Renal cortex interstitium (tissue), 11 donors: ENCODE measurements around the gene MRPS34. TPM values are rescaled to one million over a fixed set of nuclear protein-coding genes. Genes with fewer than 3 reads are reported as not detected.
"Not testable (repeated sequence)": the region's sequence is repeated elsewhere in the genome, so short reads cannot be mapped to it uniquely, and the experiment has no call there.

Source experiments
- DNase-seq, 11 donors: peaks; one replicate each; pipeline ENCODE4 v3.0.0-alpha.2; 2013; ENCODE audit warnings: low read depth in 9 of 11, low spot score in 4 of 11; ENCODE audit errors: extremely low read depth in 1 of 11
- polyA plus RNA-seq, 3 donors: library from polyadenylated mRNA; unstranded; fragments of 120-200 nt; gene quantifications; one replicate each; pipeline ENCODE4 v1.2.1, GENCODE V29; 2013; ENCODE audit not compliant: insufficient read length in 3 of 3

The MRPS34 gene
- polyA plus RNA-seq, 3 donors = 57.0 to 91.2 (median 74.7) TPM

- DNase-seq = no peak
Measured at GRCh38 chr16:1745181-1745899, 27.6 kb downstream of the MRPS34 start.

- DNase-seq = no peak
Measured at GRCh38 chr16:1744338-1744840, 28.5 kb downstream of the MRPS34 start.

GRCh38 chr16:1743376-1744337, 29.3 kb downstream of the MRPS34 start:
- no peak for DNase-seq

GRCh38 chr16:1741553-1742165, 31.3 kb downstream of the MRPS34 start:
- no peak for DNase-seq

- no peak for DNase-seq
Measured at GRCh38 chr16:1740781-1741490, 32.0 kb downstream of the MRPS34 start.

GRCh38 chr16:1740234-1740633, 32.7 kb downstream of the MRPS34 start:
- no peak for DNase-seq

- no peak for DNase-seq
Measured at GRCh38 chr16:1734816-1735215, 38.1 kb downstream of the MRPS34 start.

- no peak for DNase-seq
Measured at GRCh38 chr16:1734123-1734522, 38.8 kb downstream of the MRPS34 start.

- not testable (repeated sequence) for DNase-seq
Measured at GRCh38 chr16:1732551-1732987, 40.4 kb downstream of the MRPS34 start.

GRCh38 chr16:1732071-1732470, 40.9 kb downstream of the MRPS34 start:
- no peak for DNase-seq

GRCh38 chr16:1731603-1732002, 41.3 kb downstream of the MRPS34 start:
- DNase-seq = no peak

- no peak for DNase-seq
Measured at GRCh38 chr16:1731073-1731472, 41.9 kb downstream of the MRPS34 start.

- DNase-seq = no peak
Measured at GRCh38 chr16:1729445-1729844, 43.5 kb downstream of the MRPS34 start.

GRCh38 chr16:1729026-1729425, 43.9 kb downstream of the MRPS34 start:
- no peak for DNase-seq

GRCh38 chr16:1727651-1728624, 45.0 kb downstream of the MRPS34 start:
- DNase-seq = no peak

GRCh38 chr16:1726661-1727502, 46.1 kb downstream of the MRPS34 start:
- no peak for DNase-seq

GRCh38 chr16:1724491-1724890, 48.4 kb downstream of the MRPS34 start:
- DNase-seq = no peak
